GM13977 (cell line): ENCODE measurements around the gene PGF.

Source experiments
- DNase-seq: peaks from one replicate; pipeline ENCODE4 v3.0.0; 2012; ENCODE audit warnings: low spot score
- in situ Hi-C: fragments of 300-500 bp; cut with MboI; formaldehyde crosslinking; loops from one replicate; pipeline ENCODE4 v1.12.0; 2022; ENCODE audit warnings: low sequenced_read_pairs, low pct_unique_long_range_greater_than_20kb, mixed read lengths, inconsistent platforms; ENCODE audit not compliant: unreplicated experiment
- TF ChIP-seq, protein P1 (sequence below): IDR thresholded peaks from 2 replicates; pipeline ENCODE4 v1.5.1; 2012; ENCODE audit warnings: mild to moderate bottlenecking, control low read depth; ENCODE audit not compliant: insufficient read depth; ENCODE audit errors: extremely low read depth, missing control alignments

Gene PGF

DNA sequence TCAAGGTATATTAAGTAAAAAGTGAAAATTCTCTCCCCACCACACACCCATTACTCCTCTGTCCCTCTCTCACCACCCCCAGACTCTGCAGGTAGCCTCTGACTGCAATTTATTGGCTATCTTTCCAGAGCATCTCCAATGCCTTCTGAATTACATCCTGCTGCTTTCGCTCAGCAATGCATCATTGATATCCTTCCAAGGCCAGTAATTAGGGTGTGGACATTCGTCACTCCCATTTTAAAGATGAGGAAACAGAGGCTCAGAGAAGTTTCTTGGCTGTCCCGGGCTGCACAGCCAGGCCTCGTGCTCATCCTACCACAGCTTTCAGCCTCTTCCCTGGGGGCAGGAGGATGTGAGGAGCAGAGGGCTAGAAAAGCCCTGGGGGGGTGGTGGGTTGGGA, 23.6 kb upstream of the PGF start:
- TF ChIP-seq, protein P1, sequence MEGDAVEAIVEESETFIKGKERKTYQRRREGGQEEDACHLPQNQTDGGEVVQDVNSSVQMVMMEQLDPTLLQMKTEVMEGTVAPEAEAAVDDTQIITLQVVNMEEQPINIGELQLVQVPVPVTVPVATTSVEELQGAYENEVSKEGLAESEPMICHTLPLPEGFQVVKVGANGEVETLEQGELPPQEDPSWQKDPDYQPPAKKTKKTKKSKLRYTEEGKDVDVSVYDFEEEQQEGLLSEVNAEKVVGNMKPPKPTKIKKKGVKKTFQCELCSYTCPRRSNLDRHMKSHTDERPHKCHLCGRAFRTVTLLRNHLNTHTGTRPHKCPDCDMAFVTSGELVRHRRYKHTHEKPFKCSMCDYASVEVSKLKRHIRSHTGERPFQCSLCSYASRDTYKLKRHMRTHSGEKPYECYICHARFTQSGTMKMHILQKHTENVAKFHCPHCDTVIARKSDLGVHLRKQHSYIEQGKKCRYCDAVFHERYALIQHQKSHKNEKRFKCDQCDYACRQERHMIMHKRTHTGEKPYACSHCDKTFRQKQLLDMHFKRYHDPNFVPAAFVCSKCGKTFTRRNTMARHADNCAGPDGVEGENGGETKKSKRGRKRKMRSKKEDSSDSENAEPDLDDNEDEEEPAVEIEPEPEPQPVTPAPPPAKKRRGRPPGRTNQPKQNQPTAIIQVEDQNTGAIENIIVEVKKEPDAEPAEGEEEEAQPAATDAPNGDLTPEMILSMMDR = no peak
- no peak for DNase-seq

DNA sequence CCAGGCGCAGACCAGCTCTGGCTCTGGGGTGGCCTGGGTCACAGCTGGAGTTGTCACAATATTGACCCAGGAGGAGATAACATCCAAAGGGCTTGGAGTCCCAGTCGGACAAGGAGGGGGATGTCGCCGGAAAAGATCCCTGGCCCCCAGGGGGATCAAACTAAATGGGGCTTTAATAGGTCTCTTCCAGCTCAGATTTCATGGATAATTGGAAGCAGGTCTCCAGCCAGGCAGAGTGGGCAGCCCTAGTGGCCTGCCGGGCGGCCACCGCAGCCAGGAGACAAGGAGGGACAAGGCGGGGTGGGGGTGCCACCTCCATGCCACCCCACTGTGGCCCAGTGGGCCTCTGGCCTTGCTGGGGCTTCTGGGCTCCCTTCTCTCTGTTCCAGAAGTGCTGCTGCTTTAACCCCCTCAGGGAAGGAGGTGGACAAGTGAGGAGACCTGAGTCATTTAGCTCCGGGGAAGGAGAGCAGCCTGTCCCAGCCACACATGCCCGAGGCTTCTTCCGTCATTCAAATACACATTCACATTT, 23.1 kb upstream of the PGF start:
- DNase-seq = no peak
- in situ Hi-C loops = no loop called here
- TF ChIP-seq, protein P1 = no peak

More for the DNA sequence above, 23.6 kb upstream of the PGF start:
- in situ Hi-C loops = no loop called here

DNA sequence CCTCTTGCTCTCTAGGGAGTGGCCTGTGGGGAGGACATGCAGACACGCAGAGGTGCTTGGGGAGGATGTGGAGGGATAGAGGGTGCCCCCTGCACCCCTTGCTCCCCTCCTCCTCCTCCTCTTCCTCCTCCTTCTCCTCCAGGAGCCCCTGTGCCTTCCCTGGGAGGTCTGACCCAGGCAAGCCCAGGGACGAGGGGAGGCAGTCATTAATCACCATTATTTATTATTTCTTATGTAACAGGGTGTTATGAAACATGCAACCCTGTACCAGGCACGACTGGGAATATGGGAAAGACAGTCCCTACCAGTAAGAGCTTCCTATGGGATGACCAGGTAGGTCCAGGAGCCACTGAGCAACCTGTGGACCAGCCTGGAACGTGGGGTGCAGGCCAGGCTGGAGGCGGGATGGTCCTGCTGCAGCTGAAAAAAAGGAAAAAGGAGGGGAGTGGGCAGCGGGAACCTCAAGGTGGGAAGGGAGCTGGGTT, 22.5 kb upstream of the PGF start:
- in situ Hi-C loops = no loop called here
- TF ChIP-seq, protein P1 = no peak

DNA sequence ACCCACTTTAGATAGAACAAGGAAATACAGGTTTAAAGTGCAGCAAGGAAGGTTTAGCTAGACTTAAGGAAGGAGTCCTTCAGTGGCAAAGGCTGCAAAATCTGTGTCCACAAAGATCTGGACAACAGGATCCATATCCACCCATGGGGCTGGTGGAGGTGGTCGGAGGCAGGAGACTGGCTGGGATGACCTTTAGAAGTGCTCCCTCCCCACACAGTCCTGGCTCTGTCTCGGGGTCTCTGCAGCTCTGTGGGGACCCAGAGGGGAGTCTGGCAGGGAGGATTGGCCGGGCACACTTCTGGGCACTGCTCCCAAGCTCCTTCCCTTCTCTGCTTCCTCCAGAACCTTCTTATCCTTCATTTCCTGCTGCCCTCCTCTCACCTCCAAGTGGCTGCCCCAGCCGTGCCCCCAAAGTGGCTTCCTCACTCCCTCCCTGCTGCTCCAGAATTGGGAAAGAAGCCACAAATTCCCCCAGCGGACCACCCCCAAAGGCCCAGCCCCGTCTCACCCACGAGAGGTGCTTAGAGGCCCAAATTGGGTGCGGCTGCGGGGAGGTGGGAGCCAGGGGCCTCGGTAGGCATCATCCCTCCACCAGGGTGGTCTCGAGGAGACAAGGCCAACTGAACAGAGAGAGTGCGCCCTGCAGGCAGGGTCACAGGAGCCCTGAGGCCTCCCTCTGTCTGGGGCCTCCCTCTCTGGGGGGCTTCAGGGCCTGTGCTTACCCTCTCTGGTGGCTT, 21.9 kb upstream of the PGF start:
- in situ Hi-C loops = no loop called here
- DNase-seq = no peak
- TF ChIP-seq, protein P1 = no peak

More for the DNA sequence above, 22.5 kb upstream of the PGF start:
- DNase-seq = no peak

DNA sequence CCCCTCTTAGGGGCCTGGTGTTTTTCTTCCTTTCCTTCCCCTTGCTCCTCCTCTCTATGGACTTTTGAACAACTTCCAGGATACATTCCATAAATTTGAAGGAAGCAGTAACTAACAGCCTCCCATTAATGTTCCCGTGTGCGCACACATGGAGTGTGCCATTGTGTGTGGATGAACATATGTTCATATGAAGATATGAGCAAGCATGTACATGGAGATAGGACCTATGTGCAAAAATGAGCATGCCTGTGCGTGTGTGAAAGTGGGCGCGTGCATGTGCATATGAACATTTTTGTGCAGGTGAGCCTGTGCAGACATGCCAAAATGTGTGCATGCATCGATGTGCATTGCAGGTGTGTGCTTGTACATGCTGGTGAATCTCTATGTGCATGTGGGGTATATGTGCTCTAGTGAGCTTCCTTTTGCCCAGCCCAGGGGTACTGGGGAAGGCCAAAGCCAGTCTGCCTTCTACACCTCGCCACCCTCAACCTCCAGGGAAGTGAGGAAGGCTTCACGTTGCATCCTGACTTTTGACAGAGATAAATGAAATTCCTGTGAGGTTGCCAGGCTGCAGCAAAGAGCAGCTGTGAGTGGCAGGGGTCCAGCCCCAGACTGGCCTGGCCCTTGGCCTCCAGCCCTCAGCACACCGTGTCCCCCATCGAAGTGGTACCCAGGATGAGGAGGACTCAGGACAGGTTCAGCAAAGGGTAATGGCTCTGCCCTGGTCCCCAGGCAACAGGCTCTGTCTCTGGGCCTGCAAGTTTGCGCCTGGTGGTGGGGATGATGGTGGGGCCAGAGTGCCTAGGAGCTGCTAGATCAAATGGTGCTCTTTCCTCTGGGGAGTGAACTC, 21.1 kb upstream of the PGF start:
- no peak for DNase-seq
- in situ Hi-C loops = no loop called here
- TF ChIP-seq, protein P1 = no peak

DNA sequence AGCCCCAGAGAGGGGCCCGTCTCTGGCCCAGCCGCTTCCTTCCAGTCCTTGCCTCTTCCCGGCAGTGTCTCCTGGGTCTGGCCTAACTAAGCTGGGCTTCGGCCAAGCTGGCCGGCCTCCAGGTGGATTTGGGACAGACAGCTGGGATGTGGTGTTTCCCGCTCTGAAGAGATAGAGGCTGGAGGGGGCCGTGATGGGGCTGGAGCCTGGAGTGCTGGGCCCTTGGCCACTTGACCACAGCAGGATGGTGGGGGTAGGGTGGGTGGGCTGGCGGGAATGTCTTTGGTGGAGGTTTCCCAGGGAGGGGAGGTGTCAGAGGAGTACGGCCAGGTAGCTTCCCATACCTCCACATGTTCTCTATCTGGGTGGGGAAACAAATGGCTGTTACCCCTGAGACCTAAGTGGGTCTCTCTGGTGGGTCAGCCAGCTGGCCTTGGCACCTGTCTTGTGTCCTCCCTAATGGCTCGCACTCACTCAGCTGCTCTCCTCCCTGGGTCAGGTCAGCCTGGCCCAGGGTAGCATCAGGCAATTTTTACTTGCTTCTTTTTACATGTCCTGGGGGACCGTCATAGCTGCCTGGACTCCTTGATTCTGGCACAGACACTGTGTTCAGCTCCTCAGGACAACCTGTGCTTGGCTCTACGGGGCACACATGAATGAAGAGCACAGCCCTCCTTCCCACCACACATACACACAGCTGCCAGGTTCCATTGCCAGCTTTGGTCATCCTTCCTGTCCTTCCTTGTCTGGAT, 19.8 kb upstream of the PGF start:
- TF ChIP-seq, protein P1 = no peak
- in situ Hi-C loops = no loop called here
- DNase-seq = no peak
